ENCODE results near the gene CNOT10.

- no peak for TF ChIP-seq CTCF (IDR thresholded peaks at IDR 0.05)
- no peak for TF ChIP-seq POLR2A (IDR thresholded peaks at IDR 0.05)
Observed at GRCh38 chr3:32655167-32655566, 29.8 kb upstream of the CNOT10 start.

Measured in esophagus squamous epithelium (tissue), 4 donors.